Raji (cell line): ENCODE data around the gene TPST2.

Experiments
- POLR2A ChIP-seq: IDR thresholded peaks from 2 replicates; pipeline ENCODE4 v1.6.1; 2011; ENCODE audit warnings: low read depth, low read length, control low read depth; ENCODE audit not compliant: insufficient read depth

TPST2 gene

DNA sequence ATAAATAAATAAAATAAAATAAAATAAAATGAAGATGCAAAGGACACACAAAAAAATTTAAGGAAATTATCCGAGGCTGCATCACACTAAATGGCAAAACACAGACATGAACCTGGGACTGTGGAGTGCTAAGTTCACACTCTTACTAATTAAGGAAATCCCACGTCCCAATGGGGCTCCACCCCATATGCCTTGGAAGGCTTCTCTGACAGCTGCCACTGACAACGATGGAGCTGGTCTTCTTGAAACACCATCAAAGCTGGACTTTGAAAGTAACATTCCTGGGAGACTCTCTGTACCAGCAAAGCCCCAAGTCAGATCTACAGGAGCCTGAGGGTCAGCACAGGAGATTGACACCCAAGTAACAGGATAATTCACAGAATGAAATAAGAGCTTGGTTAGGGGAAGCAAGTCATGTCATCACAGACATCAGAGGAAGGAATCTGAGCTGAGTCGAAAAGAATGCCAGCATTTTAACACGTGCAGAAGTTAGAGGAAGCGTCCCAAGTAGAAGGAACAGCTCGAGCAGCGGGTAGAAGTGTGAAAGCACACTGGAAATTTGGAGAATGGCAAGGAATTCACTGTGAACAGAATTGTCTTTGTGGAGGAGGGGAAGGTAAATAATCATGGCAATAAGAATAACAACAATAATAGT is 13.8 kb downstream of the TPST2 start:
- TF ChIP-seq POLR2A, result no peak

DNA sequence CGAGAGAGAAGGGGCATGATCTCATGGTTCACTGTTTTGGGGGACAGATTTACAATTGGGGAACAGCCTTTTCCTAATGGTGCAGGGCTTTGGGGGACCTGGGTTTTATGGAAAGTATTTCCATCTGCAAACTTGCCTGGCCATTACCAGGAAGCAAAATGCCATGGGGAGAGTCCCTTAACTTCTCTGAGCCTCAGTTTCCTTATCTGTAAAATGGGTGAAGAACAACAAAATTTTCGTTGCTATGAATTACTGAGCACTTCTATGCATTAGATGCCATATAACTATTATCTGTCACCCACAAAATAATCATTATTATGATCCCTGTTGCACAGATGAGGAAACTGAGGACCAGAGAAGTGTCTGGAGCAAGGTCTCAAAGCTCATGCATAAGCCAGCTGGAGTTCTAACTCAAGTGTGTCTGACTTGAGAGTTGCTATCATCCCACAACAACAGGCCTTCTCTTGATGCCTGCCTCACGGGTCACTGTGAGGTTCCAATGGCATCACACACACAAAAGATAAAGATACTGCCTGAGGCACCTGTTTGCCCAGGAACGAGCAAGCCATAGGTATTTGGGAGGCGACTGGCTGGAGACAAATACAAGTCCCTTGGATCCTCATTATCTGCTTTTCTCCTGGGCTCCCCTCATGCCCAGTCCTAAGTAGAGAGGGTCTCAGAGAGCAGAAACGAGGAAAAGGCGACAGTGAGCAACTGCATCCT is 15.8 kb downstream of the TPST2 start:
- TF ChIP-seq POLR2A, result no peak

DNA sequence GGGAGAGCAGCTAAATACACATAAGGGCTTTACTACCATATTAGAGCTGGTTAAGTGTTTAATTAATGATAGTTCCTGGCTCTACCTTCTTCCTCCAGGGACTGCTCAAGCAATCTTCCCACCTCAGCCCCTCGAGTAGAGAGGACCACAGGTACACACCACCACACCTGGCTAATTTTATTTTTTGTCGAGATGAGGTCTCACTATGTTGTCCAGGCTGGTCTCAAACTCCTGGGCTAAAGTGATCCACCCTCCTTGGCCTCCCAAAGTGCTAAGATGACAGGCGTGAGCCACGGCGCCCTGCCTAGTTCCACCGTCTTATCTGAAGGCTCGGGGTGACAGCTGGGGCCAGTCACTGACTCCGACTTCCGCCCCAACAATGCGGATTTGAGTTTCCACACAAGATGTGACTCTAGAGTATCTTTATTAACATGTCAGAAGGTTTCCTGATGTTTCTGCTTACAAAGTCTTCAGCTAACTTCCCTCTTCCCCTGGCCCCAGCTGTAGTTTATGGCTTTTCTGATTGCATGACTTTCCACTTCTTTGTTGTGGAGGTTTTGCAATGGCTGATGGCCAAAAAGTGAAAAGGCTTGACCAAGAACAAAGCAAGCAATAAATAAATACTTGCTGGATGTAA is 16.8 kb downstream of the TPST2 start:
- TF ChIP-seq POLR2A, result no peak

DNA sequence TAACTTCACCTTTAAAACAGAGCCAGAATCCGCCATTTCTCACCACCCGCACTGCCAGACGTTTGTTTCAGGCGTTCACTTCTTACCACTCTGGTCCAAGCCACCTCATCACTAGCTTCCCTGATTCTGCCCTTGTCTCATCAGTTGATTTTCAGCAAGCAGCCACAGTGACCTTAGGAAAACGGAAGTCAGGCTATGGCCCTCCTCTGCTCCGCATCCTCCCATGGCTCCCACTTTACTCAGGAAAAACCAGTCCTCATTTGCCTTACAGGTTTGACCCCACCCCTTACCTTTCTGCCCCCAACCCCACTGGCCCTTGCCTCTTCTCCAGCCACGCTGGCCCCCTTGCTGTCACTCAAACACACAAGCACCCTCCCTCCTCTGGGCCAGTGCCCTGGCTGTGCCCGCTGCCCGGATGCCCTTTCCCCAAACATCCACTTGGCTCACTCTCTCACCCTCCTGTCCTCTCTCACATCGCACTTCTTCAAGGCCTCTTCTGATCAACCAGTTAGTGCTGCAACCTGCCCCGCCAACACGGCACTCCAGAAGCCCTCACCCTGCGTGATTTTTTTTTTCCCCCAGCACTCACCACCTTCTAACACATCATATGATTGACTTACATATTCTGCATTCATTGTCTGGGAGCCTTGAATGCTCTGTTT is 18.9 kb downstream of the TPST2 start:
- TF ChIP-seq POLR2A, result no peak

DNA sequence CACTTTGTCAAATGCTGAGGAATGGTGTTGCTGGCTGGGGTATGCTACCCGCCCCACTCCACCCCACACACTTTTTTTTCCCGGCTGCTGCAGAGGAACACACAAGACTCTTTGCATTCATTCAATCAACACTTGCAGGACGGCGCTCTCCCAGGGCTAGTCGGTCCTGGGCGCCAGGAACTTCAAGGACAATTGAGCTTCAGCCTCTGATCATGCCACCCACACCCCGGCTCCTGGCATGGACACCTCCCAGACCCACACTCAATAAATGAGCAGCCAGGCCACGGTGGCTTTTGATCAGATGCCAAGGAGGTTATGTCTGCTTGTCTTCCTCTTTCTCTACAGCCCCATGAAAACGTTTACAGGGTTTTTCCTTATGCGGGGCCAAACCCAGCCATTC is 19.8 kb downstream of the TPST2 start:
- no peak for TF ChIP-seq POLR2A

DNA sequence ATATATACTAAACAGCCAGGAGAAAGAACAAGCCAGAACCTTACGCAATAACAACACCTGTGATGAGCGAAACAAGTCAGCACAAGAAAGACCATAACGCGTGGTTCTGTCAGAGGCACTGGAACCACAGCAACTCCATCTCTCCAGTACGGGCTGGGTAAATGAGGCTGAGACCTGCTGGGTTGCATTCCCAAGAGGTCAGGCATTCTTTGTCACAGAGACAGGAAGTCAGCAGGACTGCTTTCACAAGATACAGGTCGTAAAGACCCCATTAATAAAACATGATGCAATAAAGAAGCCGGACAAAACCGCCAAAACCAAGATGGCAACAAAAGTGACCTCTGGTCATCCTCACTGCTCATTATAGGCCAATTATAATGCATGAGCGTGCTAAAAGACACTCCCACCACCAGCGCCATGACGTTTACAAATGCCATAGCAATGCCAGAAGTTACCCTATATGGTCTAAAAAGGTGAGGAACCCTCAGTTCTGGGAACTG is 21.7 kb downstream of the TPST2 start:
- TF ChIP-seq POLR2A, result no peak

DNA sequence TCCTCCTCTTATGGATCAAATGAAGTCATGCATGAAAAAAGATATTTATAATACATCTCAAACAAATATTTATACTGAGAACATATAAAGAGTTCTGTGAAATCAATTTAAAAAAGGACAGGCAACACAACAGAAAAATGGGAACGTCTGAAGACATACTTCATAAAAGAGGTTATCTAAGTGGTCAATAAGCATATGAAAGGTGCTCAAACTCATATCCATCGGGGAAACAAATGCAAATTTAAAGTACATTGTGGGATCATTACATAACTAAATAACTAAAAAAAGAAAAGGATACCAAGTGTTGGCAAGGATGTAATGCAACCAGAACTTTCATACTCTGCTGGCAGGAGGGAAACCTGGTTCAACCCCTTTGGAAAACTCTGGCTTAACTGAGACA is 22.3 kb downstream of the TPST2 start:
- no peak for TF ChIP-seq POLR2A

DNA sequence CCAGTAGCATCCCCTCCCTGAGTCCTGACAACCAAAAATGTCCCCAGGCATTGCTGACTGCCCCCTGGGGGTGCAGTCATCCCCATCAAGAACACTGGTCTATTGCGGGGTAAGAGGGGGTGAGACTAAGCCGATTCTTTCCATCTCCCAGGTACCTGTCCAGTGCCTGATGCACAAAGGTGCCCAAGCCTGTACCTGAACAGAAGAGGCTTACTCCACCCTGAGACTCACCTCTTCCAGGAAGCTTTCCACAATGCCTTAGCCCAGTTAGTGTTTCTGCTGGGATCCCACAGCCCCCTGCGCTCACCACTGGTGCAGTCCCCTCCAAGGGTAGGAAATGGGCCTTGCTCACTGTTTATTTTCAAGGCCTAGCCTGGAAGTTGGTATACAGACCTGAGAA is 22.9 kb downstream of the TPST2 start:
- TF ChIP-seq POLR2A, result no peak

DNA sequence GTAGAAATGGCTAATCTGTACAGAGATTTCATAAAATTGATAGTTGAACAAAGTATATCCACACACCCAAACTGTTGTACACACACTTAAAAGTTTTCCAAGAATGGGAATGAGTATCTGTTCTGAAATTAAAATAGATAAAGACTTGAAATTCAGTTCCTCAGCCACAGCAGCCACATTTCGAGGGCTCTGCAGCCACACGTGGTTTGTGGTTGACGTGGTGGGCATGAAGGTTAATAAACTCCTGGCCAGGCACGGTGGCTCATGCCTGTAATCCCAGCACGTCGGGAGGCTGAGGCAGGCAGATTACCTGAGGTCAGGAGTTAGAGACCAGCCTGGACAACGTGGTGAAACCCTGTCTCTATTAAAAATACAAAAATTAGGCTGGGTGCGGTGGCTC is 24.0 kb downstream of the TPST2 start:
- no peak for TF ChIP-seq POLR2A

DNA sequence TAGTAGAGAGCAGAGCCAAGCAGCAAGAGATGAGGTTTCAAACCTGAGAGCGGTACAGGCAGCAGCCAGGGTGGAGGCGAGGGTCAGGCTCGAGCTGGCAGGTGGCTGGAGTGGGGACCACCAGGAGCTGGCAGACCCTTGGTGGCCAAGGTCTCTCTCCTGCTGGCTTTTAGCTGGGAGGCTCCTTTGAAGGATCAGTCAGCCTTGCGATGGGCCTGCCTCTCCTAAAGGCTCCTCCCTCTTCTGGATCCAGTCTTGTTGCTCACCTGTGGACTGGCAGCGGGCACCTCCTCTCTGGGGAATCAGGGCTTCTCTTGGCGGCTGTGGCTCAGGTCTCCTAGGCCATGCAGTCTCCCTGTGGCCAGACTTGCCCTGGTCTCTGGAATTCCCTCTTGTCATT is 24.8 kb downstream of the TPST2 start:
- TF ChIP-seq POLR2A, result no peak

DNA sequence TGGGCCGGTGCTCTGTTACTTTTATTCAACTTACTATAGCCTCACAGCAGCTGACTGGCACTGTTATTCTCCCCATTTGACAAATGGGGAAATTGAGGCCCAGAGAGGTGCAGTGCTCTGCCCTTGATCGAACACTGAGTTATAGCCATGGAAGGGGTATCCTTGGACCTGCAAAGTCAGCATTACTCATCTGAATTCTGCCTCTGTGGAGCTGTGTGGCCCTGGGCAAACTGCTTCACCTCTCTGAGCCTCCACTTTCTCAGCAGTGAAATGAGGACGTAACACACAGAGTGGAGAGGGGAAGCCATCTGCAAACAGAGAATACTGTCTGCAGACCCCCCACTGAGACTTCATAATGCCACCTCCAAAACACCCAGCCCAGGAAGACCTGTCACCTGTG is 25.3 kb downstream of the TPST2 start:
- no peak for TF ChIP-seq POLR2A

DNA sequence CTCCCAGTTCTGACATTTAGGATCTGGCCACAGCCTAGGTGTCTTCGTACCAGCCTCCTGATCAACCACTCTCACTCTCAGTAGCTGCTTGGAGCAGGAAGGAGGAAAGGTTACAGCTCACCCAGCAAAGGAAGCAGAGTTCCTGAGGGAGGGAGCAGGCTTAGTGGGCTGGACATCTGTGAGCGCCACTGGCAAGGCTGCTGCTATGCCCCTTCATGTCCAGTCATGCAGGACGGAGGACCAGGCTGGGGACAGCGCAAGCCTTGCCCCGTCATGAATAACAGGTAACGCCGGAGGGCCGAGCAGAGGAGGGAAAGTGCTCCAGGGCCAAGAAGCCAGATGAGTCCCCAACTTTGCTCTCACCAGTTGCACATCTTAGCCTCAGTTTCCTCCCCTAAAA is 25.8 kb downstream of the TPST2 start:
- TF ChIP-seq POLR2A, result no peak

DNA sequence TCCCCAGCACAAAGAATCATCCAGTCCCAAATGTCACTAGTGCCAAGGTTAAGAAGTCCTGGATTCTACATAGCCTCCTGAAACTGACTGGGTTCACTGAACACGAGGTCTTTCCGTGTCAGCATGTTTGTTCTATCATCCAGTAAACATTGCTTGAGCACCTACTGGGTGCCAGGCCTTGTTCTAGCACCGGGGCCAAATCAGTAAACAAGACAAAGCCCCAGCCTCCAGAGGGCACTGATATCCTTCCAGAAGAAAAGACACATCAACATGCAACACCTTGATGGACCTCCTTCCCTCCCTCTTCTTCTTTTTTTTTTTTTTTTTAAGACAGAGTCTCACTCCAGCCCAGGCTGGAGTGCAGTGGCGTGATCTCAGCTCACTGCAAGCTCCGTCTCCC is 26.9 kb downstream of the TPST2 start:
- TF ChIP-seq POLR2A, result no peak

DNA sequence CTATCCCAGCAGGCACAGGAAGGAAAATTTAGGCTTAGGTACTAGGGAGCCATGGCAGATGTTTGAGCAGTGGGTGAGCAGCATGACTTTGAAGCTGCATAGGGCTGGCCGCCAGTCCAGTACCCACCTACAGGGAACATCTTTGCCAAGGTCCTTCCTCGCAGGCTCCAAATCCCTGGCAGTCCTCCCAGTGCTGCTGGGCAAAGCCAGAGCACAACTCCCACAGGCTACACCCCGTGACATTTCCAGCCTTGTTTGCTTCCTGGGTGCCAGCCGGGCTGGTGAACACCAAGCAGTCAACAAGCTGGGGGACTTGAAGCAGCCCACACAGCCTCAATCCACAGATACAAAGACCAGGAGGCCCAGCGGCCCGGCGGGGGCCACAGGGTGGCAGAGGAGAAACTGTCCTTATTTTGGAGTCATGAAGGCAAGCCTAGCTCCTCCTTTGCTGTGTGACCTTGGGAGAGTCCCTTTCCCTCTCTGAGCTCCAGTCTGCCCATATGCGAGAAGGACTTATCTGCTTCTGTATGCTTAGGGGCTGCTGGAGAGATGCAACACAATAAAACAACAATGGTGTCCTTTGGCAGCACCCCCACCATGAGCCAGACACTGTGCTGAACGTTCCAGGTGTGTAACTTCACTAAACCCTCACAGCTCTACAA is 28.0 kb downstream of the TPST2 start:
- no peak for TF ChIP-seq POLR2A

DNA sequence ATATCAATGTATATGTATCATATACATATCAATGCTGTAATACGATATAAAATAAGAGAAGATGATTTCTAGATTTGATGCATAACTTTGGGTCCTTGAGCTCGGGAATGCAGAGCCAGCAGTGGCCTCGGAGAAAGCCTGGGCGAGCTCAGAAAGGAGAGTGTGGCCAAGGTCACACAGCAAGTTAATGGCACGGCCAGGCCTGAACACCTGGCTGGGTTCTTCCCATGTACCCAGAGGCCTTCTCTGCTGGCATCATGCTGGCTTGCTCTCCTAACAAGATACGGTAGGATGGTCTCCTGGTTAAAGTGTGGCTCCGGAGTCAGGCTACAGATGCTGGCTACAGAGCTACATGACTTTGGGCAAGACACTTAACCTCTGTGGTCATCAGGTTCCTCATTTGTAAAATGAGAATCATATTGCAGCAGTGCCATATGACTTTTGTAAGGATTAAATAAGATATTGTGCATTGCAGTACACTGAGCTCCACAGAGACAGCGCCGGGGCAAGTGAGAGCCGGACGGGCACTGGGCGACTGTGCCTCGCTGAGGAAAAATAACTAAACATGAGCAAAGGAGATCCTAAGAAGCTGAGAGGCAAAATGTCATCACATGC is 29.9 kb downstream of the TPST2 start:
- TF ChIP-seq POLR2A, result no peak
